ENCODE measurements around the gene C8G. TPM values are rescaled to one million over a fixed set of nuclear protein-coding genes. Genes with fewer than 3 reads are reported as not detected.

The C8G gene
- total RNA-seq, 1 experiment from 2014 or later, result 2.1 TPM

DNA sequence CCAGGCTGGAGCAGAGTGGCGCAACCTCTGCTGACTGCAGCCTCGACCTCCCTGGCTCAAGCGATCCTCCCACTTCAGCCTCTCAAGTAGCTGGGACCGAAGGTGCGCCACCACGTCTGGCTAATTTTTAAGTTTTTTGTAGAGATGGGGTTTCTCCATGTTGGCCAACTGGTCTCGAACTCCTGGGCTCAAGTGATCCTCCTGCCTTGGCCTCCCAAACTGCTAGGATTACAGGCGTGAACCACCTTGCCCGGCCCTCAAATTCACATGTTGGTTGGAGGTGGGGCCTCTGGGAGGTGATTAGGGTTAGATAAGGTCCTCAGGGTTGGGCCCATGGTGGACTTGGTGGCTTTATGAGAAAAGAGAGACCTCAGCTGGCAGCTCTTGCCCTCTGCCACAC is 17.1 kb downstream of the C8G start:
- no peak overlapping the region for H2AFZ ChIP-seq (ENCODE audit: low read depth, low read length, poor library complexity, severe bottlenecking)
- H3K4me1 ChIP-seq (ENCODE audit: control insufficient read depth in 1 of 2, insufficient read depth in 2 of 2, low read length in 2 of 2), result peaks cover 11 to 28% of the 10 kb centered on the region in 2 experiments
- no peaks in the 10 kb centered on the region for H3K9me3 ChIP-seq (ENCODE audit: control insufficient read depth in 1 of 2, insufficient read depth in 1 of 2, low read depth in 1 of 2, low read length in 2 of 2)
- no peaks in the 10 kb centered on the region for H4K20me1 ChIP-seq (ENCODE audit: insufficient read depth)
- no peak overlapping the region for H3K4me2 ChIP-seq (ENCODE audit: low read length)
- ATAC-seq, result no peak
- no peaks in the 10 kb centered on the region for H3K36me3 ChIP-seq (ENCODE audit: control insufficient read depth in 1 of 2, insufficient read depth in 2 of 2, low read length in 2 of 2)
- H3K27ac ChIP-seq (ENCODE audit: low read depth, low read length), result no peak overlapping the region
- POLR2A ChIA-PET, result no interaction called here
- CTCF ChIA-PET, result interaction anchor here (1.6 kb wide), 1 partner anchor 14 kb away, joined by 3 read pairs; no protein-coding TSS in a partner anchor
- H3K9ac ChIP-seq (ENCODE audit: low read length), result no peak overlapping the region
- H3K4me3 ChIP-seq (replicated peaks in 1 of 2; ENCODE audit: low read depth in 1 of 2, low read length in 2 of 2), result no peak overlapping the region
- BruUV-seq (replicated peaks), result no TSS peak
- H3K9me2 ChIP-seq (ENCODE audit: insufficient read depth), result no peaks in the 10 kb centered on the region
- intact Hi-C loops (cut with micrococcal nuclease), result no loop called here
- H3K79me2 ChIP-seq (ENCODE audit: insufficient read depth, low read length), result no peaks in the 10 kb centered on the region
- DNase-seq (ENCODE audit: low read depth, low spot score), result no peak
- RAD21 ChIA-PET (ENCODE audit: low non-redundant PET in 1 of 2, low total read pairs in 2 of 2, uncharacterized antibody in 2 of 2, unreplicated experiment in 2 of 2), result no interaction called here
- TF ChIP-seq JUND (IDR thresholded peaks at IDR 0.05) (no peak), SP1 (IDR thresholded peaks at IDR 0.05; ENCODE audit: low read depth) (no peak), TCF7L2 (IDR thresholded peaks at IDR 0.05; ENCODE audit: borderline replicate concordance, extremely low read depth, insufficient read depth, insufficient read length) (no peak), POLR2AphosphoS5 (IDR thresholded peaks at IDR 0.05; ENCODE audit: low read depth, low read length) (no peak), SRF (IDR thresholded peaks at IDR 0.05; ENCODE audit: low read depth) (no peak), EZH2 (IDR thresholded peaks at IDR 0.05) (no peak), ZFX (IDR thresholded peaks at IDR 0.05) (no peak), SIN3A (IDR thresholded peaks at IDR 0.05; ENCODE audit: low read depth) (no peak), REST (IDR thresholded peaks at IDR 0.05; ENCODE audit: low read depth) (no peak), CEBPB (IDR thresholded peaks at IDR 0.05; ENCODE audit: low read depth) (no peak)
- TF ChIP-seq, protein P1, sequence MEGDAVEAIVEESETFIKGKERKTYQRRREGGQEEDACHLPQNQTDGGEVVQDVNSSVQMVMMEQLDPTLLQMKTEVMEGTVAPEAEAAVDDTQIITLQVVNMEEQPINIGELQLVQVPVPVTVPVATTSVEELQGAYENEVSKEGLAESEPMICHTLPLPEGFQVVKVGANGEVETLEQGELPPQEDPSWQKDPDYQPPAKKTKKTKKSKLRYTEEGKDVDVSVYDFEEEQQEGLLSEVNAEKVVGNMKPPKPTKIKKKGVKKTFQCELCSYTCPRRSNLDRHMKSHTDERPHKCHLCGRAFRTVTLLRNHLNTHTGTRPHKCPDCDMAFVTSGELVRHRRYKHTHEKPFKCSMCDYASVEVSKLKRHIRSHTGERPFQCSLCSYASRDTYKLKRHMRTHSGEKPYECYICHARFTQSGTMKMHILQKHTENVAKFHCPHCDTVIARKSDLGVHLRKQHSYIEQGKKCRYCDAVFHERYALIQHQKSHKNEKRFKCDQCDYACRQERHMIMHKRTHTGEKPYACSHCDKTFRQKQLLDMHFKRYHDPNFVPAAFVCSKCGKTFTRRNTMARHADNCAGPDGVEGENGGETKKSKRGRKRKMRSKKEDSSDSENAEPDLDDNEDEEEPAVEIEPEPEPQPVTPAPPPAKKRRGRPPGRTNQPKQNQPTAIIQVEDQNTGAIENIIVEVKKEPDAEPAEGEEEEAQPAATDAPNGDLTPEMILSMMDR (IDR thresholded peaks at IDR 0.05 in 2 of 3, conservative IDR thresholded peaks at IDR 0.05 in 1 of 3; ENCODE audit: borderline replicate concordance in 1 of 3, insufficient read depth in 1 of 3, low read depth in 2 of 3, low read length in 2 of 3), result no peak
- TF ChIP-seq, protein P2, sequence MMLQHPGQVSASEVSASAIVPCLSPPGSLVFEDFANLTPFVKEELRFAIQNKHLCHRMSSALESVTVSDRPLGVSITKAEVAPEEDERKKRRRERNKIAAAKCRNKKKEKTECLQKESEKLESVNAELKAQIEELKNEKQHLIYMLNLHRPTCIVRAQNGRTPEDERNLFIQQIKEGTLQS (IDR thresholded peaks at IDR 0.05), result no peak
- TF ChIP-seq, protein P3, sequence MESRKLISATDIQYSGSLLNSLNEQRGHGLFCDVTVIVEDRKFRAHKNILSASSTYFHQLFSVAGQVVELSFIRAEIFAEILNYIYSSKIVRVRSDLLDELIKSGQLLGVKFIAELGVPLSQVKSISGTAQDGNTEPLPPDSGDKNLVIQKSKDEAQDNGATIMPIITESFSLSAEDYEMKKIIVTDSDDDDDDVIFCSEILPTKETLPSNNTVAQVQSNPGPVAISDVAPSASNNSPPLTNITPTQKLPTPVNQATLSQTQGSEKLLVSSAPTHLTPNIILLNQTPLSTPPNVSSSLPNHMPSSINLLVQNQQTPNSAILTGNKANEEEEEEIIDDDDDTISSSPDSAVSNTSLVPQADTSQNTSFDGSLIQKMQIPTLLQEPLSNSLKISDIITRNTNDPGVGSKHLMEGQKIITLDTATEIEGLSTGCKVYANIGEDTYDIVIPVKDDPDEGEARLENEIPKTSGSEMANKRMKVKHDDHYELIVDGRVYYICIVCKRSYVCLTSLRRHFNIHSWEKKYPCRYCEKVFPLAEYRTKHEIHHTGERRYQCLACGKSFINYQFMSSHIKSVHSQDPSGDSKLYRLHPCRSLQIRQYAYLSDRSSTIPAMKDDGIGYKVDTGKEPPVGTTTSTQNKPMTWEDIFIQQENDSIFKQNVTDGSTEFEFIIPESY (IDR thresholded peaks at IDR 0.05; ENCODE audit: extremely low read depth, insufficient replicate concordance, low read length), result no peak
- TF ChIP-seq, protein P4, sequence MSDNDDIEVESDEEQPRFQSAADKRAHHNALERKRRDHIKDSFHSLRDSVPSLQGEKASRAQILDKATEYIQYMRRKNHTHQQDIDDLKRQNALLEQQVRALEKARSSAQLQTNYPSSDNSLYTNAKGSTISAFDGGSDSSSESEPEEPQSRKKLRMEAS (IDR thresholded peaks at IDR 0.05), result no peak
- H3K27me3 ChIP-seq (ENCODE audit: insufficient read depth, low read length), result no peaks in the 10 kb centered on the region
